Stimulated activated CD4-positive, alpha-beta T cell treated with anti-CD3 and anti-CD28 coated beads, Interleukin-4, amount 100 ng/mL, for 48 hours (primary cell): ENCODE measurements around the gene ADAMTS18.

Source experiments
- DNase-seq, 2 donors: peaks; one replicate each; pipeline ENCODE4 v3.0.0-alpha.2; 2020; ENCODE audit warnings: low read depth in 2 of 2

The ADAMTS18 gene

GRCh38 chr16:77434022-77434529 lies 758 bp downstream of the ADAMTS18 start:
- no peak for DNase-seq

- no peak for DNase-seq
These were observed 1.7 kb downstream of the ADAMTS18 start for GRCh38 chr16:77433146-77433545.

- DNase-seq = no peak
These were observed 2.6 kb downstream of the ADAMTS18 start for GRCh38 chr16:77432264-77432663.

- DNase-seq = no peak
These were observed 3.8 kb downstream of the ADAMTS18 start for GRCh38 chr16:77430787-77431585.

GRCh38 chr16:77430360-77430759 lies 4.5 kb downstream of the ADAMTS18 start:
- DNase-seq = no peak

GRCh38 chr16:77424871-77425604 lies 9.8 kb downstream of the ADAMTS18 start:
- no peak for DNase-seq

GRCh38 chr16:77422196-77422784 lies 12.5 kb downstream of the ADAMTS18 start:
- DNase-seq = no peak

GRCh38 chr16:77416939-77417480 lies 17.8 kb downstream of the ADAMTS18 start:
- no peak for DNase-seq

GRCh38 chr16:77414752-77415231 lies 20.0 kb downstream of the ADAMTS18 start:
- DNase-seq = no peak

GRCh38 chr16:77410449-77410848 lies 24.4 kb downstream of the ADAMTS18 start:
- no peak for DNase-seq

- no peak for DNase-seq
These were observed 25.5 kb downstream of the ADAMTS18 start for GRCh38 chr16:77409311-77409710.

- DNase-seq = no peak
These were observed 26.2 kb downstream of the ADAMTS18 start for GRCh38 chr16:77408607-77409006.

GRCh38 chr16:77406680-77407079 lies 28.2 kb downstream of the ADAMTS18 start:
- DNase-seq = no peak

GRCh38 chr16:77404775-77405174 lies 30.1 kb downstream of the ADAMTS18 start:
- no peak for DNase-seq

- DNase-seq = no peak
These were observed 31.1 kb downstream of the ADAMTS18 start for GRCh38 chr16:77403732-77404131.

GRCh38 chr16:77402672-77403071 lies 32.2 kb downstream of the ADAMTS18 start:
- DNase-seq = no peak

GRCh38 chr16:77402118-77402517 lies 32.7 kb downstream of the ADAMTS18 start:
- no peak for DNase-seq

- DNase-seq = no peak
These were observed 35.3 kb downstream of the ADAMTS18 start for GRCh38 chr16:77399546-77399945.

GRCh38 chr16:77399066-77399465 lies 35.8 kb downstream of the ADAMTS18 start:
- no peak for DNase-seq

- DNase-seq = no peak
These were observed 36.3 kb downstream of the ADAMTS18 start for GRCh38 chr16:77398495-77398894.

- no peak for DNase-seq
These were observed 38.4 kb downstream of the ADAMTS18 start for GRCh38 chr16:77396461-77396860.

GRCh38 chr16:77394699-77395098 lies 40.1 kb downstream of the ADAMTS18 start:
- no peak for DNase-seq
